SK-N-SH (cell line): ENCODE results near the gene BOK. TPM values are rescaled to one million over a fixed set of nuclear protein-coding genes. Genes with fewer than 3 reads are reported as not detected.

Experiments used
- CTCF ChIA-PET: fragments of 300-600, 350-600 bp; formaldehyde crosslinking; extraction: SDS; loops from one replicate; lab custom pipeline; 2021; lab: Yijun Ruan, JAX
- POLR2A ChIA-PET: fragments of 350-600 bp; sonication (Branson Sonifier 250); formaldehyde crosslinking; extraction: SDS; loops from one replicate; lab custom pipeline; 2020; ENCODE audit warnings: antibody characterized with exemption, inconsistent platforms; lab: Yijun Ruan, JAX
- DNase-seq: peaks from one replicate; pipeline ENCODE4 v3.0.0; 2012
- H2AFZ ChIP-seq: fragments of 200-600 bp; sonication (generic); 2 replicates; pipeline ENCODE4 v1.8.1; 2016; ENCODE audit warnings: antibody characterized with exemption, mild to moderate bottlenecking, low read depth
- H3F3A ChIP-seq: fragments of 200-600 bp; sonication (generic); replicated peaks from 2 replicates; pipeline ENCODE3; 2016; ENCODE audit warnings: antibody characterized with exemption, mild to moderate bottlenecking; ENCODE audit not compliant: insufficient read depth
- H3K27ac ChIP-seq, 2 experiments: fragments of 200-500 bp in 1 of 2; fragments of 200-600 bp in 1 of 2; sonication (Bioruptor generic) in 1 of 2; sonication (generic), shearing (Covaris generic) in 1 of 2; 2 replicates each; pipeline versions ENCODE4 v1.5.1 to v1.6.1; 2014 to 2016; ENCODE audit warnings: low read depth in 2 of 2, inconsistent platforms in 1 of 2, low read length in 1 of 2, mild to moderate bottlenecking in 1 of 2, mixed read lengths in 1 of 2
- H3K27me3 ChIP-seq: fragments of 200-600 bp; sonication (generic), shearing (Covaris generic); 2 replicates; pipeline ENCODE4 v1.6.1; 2016; ENCODE audit warnings: mixed run types; ENCODE audit not compliant: insufficient read depth
- H3K36me3 ChIP-seq, 2 experiments: fragments of 200-500 bp in 1 of 2; fragments of 200-600 bp in 1 of 2; sonication (Bioruptor generic) in 1 of 2; sonication (generic) in 1 of 2; replicated peaks in 1 of 2; 2 replicates each; pipeline versions ENCODE3 to v1.5.1; 2014 to 2016; ENCODE audit warnings: low read length in 1 of 2, mild to moderate bottlenecking in 1 of 2; ENCODE audit not compliant: insufficient read depth in 2 of 2, control insufficient read depth in 1 of 2
- H3K4me1 ChIP-seq, 2 experiments: fragments of 200-500 bp in 1 of 2; fragments of 200-600 bp in 1 of 2; sonication (Bioruptor generic) in 1 of 2; sonication (generic), shearing (Covaris generic) in 1 of 2; 2 replicates each; pipeline versions ENCODE4 v1.5.1 to v1.6.1; 2014 to 2016; ENCODE audit warnings: low read depth in 1 of 2, low read length in 1 of 2, mixed run types in 1 of 2; ENCODE audit not compliant: insufficient read depth in 2 of 2, control insufficient read depth in 1 of 2
- H3K4me2 ChIP-seq: fragments of 200-600 bp; sonication (generic), shearing (Covaris generic); 2 replicates; pipeline ENCODE4 v1.6.1; 2017; ENCODE audit warnings: mixed run types
- H3K4me3 ChIP-seq, 2 experiments: fragments of 200-500 bp in 1 of 2; fragments of 200-600 bp in 1 of 2; sonication (Bioruptor generic) in 1 of 2; sonication (generic), shearing (Covaris generic) in 1 of 2; 2 replicates each; pipeline versions ENCODE4 v1.5.1 to v1.8.1; 2014 to 2016; ENCODE audit warnings: low read depth in 2 of 2, inconsistent platforms in 1 of 2, low read length in 1 of 2, mild to moderate bottlenecking in 1 of 2, mixed read lengths in 1 of 2, moderate library complexity in 1 of 2
- H3K79me2 ChIP-seq: fragments of 200-600 bp; sonication (generic); 2 replicates; pipeline ENCODE4 v1.8.1; 2017; ENCODE audit warnings: mild to moderate bottlenecking; ENCODE audit not compliant: insufficient read depth
- H3K9ac ChIP-seq: fragments of 200-600 bp; sonication (generic); 2 replicates; pipeline ENCODE4 v1.6.1; 2017; ENCODE audit warnings: mixed run types
- H3K9me2 ChIP-seq: fragments of 200-600 bp; sonication (generic); 2 replicates; pipeline ENCODE4 v1.6.1; 2017; ENCODE audit warnings: mixed run types
- H3K9me3 ChIP-seq: fragments of 200-600 bp; sonication (generic); 2 replicates; pipeline ENCODE4 v1.6.1; 2017; ENCODE audit warnings: mixed run types, mild to moderate bottlenecking, moderate library complexity
- H4K20me1 ChIP-seq: fragments of 200-600 bp; sonication (generic); 2 replicates; pipeline ENCODE4 v1.6.1; 2017; ENCODE audit warnings: mild to moderate bottlenecking, mixed run types; ENCODE audit not compliant: insufficient read depth
- CHD2 ChIP-seq: fragments of 150-350 bp; IDR thresholded peaks from 2 replicates; pipeline ENCODE4 v1.6.1; 2018; ENCODE audit warnings: low read length; ENCODE audit not compliant: partially characterized antibody
- ELF1 ChIP-seq: IDR thresholded peaks from 2 replicates; pipeline ENCODE4 v1.4.0; 2012
- FOSL2 ChIP-seq: IDR thresholded peaks from 2 replicates; pipeline ENCODE4 v1.4.0; 2012; ENCODE audit warnings: low read depth, mild to moderate bottlenecking, moderate library complexity, borderline replicate concordance
- FOXJ3 ChIP-seq: sonication (generic); formaldehyde crosslinking; IDR thresholded peaks from 2 replicates; pipeline ENCODE4 v1.5.1; 2020; ENCODE audit warnings: mild to moderate bottlenecking, missing genetic modification reagents
- GABPA ChIP-seq: IDR thresholded peaks from 2 replicates; pipeline ENCODE4 v1.4.0; 2012; ENCODE audit warnings: low read depth, mild to moderate bottlenecking
- JUND ChIP-seq: IDR thresholded peaks from 2 replicates; pipeline ENCODE4 v1.4.0; 2012
- NFIC ChIP-seq: IDR thresholded peaks from 2 replicates; pipeline ENCODE4 v1.4.0; 2012; ENCODE audit warnings: borderline replicate concordance
- NRF1 ChIP-seq: IDR thresholded peaks from 2 replicates; pipeline ENCODE4 v1.6.1; 2012; ENCODE audit warnings: low read depth, mild to moderate bottlenecking, low read length
- RCOR1 ChIP-seq: fragments of 150-350 bp; IDR thresholded peaks from 2 replicates; pipeline ENCODE4 v1.6.1; 2017; ENCODE audit warnings: antibody characterized with exemption, low read length
- RFX5 ChIP-seq: IDR thresholded peaks from 2 replicates; pipeline ENCODE4 v1.6.1; 2012; ENCODE audit warnings: mild to moderate bottlenecking, improper control_type of control experiment, low read length
- SMC3 ChIP-seq: IDR thresholded peaks from 2 replicates; pipeline ENCODE4 v1.6.1; 2012; ENCODE audit warnings: low read depth, low read length, improper control_type of control experiment
- TAF1 ChIP-seq: IDR thresholded peaks from 2 replicates; pipeline ENCODE4 v1.6.1; 2012; ENCODE audit warnings: low read depth, mild to moderate bottlenecking, low read length, moderate library complexity, borderline replicate concordance
- TCF12 ChIP-seq: IDR thresholded peaks from 2 replicates; pipeline ENCODE4 v1.4.0; 2012
- YY1 ChIP-seq: IDR thresholded peaks from 2 replicates; pipeline ENCODE4 v1.4.0; 2012; ENCODE audit warnings: low read depth, mild to moderate bottlenecking
- WGBS: methylation state at CpG from one replicate; pipeline ENCODE4 v1.1.6; 2017; ENCODE audit warnings: low lambda C conversion rate; 5-methylcytosine and 5-hydroxymethylcytosine counted together
- polyA plus RNA-seq, 3 experiments: library from polyadenylated mRNA; depleted of rRNA; stranded (reverse); fragments of >200 nt; gene quantifications; 2 replicates each; pipeline ENCODE4 v1.2.3, GENCODE V29; 2012
- TF ChIP-seq, protein P1 (sequence below): IDR thresholded peaks from 2 replicates; pipeline ENCODE4 v1.4.0; 2012; ENCODE audit warnings: low read depth
- TF ChIP-seq, protein P2 (sequence below): IDR thresholded peaks from 2 replicates; pipeline ENCODE4 v1.4.0; 2012; ENCODE audit warnings: low read depth, borderline replicate concordance
- TF ChIP-seq, protein P3 (sequence below): fragments of 200-600 bp; sonication (generic); IDR thresholded peaks from 2 replicates; pipeline ENCODE4 v1.6.1; 2017; ENCODE audit warnings: antibody characterized with exemption, mild to moderate bottlenecking, moderate library complexity

BOK gene
- polyA plus RNA-seq, 1 of the 3 experiments (the other 2 are of a cell fraction): 1.7 TPM

DNA sequence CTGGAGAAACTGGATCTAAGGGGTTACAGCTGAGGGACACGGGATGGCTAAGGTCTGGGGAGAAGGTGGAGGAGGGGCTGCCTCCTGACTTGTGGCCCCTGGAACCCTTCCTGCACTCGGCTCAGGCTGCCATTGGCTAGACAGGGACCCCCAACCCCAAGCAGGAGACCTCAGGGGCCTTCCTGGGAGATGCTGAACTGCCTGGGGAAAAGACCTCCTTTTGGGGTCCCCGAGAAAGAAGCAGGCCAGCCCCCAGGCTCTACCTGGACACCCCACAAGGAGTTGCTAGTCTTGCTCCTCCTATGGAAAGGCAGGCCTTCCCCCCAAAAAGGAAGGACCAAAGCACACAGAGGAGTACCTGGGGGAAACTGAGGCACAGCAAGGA lies 10.1 kb upstream of the BOK start:
- no peak overlapping the region for H3K4me2 ChIP-seq
- TF ChIP-seq YY1 (no peak), NFIC (no peak), RCOR1 (no peak), CHD2 (no peak), GABPA (no peak), RFX5 (no peak), FOSL2 (no peak)
- TF ChIP-seq, protein P1, sequence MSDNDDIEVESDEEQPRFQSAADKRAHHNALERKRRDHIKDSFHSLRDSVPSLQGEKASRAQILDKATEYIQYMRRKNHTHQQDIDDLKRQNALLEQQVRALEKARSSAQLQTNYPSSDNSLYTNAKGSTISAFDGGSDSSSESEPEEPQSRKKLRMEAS: no peak
- ChIA-PET CTCF (interaction anchor here (1.1 to 2.2 kb wide), 3 partner anchors 11 to 111 kb away, joined by 3 to 8 read pairs (median 3); no protein-coding TSS in a partner anchor), POLR2A (no interaction called here)
- H3K36me3 ChIP-seq: no peaks in the 10 kb centered on the region
- H3K27me3 ChIP-seq: no peaks in the 10 kb centered on the region
- H3K79me2 ChIP-seq: no peaks in the 10 kb centered on the region
- 70% methylated on average over 3 of the region's 3 CpGs for WGBS
- DNase-seq: no peak
- H3K4me3 ChIP-seq: no peak overlapping the region
- H3K27ac ChIP-seq: no peak overlapping the region
- H3F3A ChIP-seq: peaks cover 6% of the 10 kb centered on the region
- no peak overlapping the region for H3K9ac ChIP-seq
- H2AFZ ChIP-seq: no peak overlapping the region
- H4K20me1 ChIP-seq: no peaks in the 10 kb centered on the region
- peaks cover 3 to 4% of the 10 kb centered on the region in 2 experiments; a peak in 2 of 4 replicates for H3K4me1 ChIP-seq
- H3K9me3 ChIP-seq: no peaks in the 10 kb centered on the region
- H3K9me2 ChIP-seq: no peaks in the 10 kb centered on the region

DNA sequence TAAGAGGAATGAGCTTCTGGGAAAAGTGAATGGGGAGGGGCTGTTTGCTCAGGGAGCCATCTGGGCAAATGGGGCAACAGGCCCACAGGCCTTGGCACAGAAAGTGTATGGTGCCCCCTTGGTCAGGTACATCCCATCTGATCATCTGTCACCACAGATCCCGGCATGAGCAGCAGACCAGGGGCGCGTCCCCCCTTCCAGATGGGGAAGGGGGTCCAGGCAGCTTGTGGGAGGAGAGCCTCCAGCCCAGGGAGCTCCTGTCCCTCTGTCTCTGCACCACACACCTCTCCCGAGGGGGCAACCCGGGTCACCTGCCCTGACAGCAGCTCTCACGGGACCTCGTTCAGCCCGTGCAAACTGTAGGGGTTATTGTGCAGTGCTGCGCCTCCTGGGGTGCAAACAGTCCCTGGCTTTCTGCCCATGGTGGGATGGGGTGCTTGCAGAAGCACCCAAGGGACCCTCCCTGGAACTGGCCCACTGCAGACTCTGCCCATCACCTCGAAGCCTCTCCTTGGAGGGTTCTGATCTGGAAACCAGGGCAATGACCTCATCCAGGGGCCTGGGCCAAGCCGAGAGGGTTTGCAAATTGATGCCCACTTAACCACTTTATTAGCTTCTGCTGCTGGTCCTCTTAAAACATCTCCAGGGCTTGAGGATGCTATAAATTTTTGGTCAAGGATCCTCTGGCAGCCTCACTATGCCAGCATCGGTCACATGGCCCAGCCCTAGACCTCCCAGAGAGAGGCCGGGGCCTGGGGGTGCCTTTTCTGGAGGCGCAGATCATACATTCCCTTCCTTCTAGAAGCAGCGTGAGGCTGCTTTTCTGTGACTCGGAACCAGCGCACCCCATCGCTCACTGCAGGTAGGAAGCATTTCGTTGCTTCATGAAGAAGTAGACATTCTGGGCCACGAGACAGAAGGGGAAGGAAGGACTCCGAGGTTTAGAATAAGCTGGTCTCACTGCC lies 7.6 kb upstream of the BOK start:
- Histone ChIP-seq H3K9me2 (no peaks in the 10 kb centered on the region), H4K20me1 (no peaks in the 10 kb centered on the region), H3K27ac (no peak overlapping the region), H3K79me2 (no peaks in the 10 kb centered on the region), H3K9me3 (no peaks in the 10 kb centered on the region), H3K36me3 (no peaks in the 10 kb centered on the region), H3K4me1 (peaks cover 3 to 4% of the 10 kb centered on the region in 2 experiments; a peak in 2 of 4 replicates), H3K4me2 (no peak overlapping the region), H2AFZ (no peak overlapping the region), H3F3A (no peaks in the 10 kb centered on the region), H3K4me3 (no peak overlapping the region), H3K27me3 (no peaks in the 10 kb centered on the region), H3K9ac (no peak overlapping the region)
- ChIA-PET CTCF (interaction anchor here (1.1 to 2.8 kb wide), 3 partner anchors 48 to 111 kb away, joined by 3 to 15 read pairs (median 4); no protein-coding TSS in a partner anchor), POLR2A (no interaction called here)
- no peak for TF ChIP-seq JUND
- no peak for TF ChIP-seq ELF1
- no peak for TF ChIP-seq TCF12
- TF ChIP-seq, protein P1: no peak
- TF ChIP-seq GABPA: no peak
- no peak for TF ChIP-seq YY1
- no peak for TF ChIP-seq FOXJ3 (CRISPR knock-in tag)
- TF ChIP-seq RFX5: no peak
- TF ChIP-seq SMC3: no peak
- TF ChIP-seq, protein P2, sequence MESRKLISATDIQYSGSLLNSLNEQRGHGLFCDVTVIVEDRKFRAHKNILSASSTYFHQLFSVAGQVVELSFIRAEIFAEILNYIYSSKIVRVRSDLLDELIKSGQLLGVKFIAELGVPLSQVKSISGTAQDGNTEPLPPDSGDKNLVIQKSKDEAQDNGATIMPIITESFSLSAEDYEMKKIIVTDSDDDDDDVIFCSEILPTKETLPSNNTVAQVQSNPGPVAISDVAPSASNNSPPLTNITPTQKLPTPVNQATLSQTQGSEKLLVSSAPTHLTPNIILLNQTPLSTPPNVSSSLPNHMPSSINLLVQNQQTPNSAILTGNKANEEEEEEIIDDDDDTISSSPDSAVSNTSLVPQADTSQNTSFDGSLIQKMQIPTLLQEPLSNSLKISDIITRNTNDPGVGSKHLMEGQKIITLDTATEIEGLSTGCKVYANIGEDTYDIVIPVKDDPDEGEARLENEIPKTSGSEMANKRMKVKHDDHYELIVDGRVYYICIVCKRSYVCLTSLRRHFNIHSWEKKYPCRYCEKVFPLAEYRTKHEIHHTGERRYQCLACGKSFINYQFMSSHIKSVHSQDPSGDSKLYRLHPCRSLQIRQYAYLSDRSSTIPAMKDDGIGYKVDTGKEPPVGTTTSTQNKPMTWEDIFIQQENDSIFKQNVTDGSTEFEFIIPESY: no peak
- no peak for TF ChIP-seq TAF1
- TF ChIP-seq NRF1: no peak
- TF ChIP-seq, protein P3, sequence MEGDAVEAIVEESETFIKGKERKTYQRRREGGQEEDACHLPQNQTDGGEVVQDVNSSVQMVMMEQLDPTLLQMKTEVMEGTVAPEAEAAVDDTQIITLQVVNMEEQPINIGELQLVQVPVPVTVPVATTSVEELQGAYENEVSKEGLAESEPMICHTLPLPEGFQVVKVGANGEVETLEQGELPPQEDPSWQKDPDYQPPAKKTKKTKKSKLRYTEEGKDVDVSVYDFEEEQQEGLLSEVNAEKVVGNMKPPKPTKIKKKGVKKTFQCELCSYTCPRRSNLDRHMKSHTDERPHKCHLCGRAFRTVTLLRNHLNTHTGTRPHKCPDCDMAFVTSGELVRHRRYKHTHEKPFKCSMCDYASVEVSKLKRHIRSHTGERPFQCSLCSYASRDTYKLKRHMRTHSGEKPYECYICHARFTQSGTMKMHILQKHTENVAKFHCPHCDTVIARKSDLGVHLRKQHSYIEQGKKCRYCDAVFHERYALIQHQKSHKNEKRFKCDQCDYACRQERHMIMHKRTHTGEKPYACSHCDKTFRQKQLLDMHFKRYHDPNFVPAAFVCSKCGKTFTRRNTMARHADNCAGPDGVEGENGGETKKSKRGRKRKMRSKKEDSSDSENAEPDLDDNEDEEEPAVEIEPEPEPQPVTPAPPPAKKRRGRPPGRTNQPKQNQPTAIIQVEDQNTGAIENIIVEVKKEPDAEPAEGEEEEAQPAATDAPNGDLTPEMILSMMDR: no peak
- DNase-seq: no peak
- WGBS: 79% methylated on average over 11 of the region's 21 CpGs
